CD4-positive, alpha-beta T cell (primary cell): ENCODE data around the gene C19orf81. TPM values are rescaled to one million over a fixed set of nuclear protein-coding genes. Genes with fewer than 3 reads are reported as not detected.

Experiments
- ATAC-seq: fragments of 200-7000 bp; cut with Tn5 transposase; one replicate; pipeline ENCODE4 v1.10.0; 2022; ENCODE audit warnings: mild to moderate bottlenecking; ENCODE audit not compliant: poor library complexity
- CTCF ChIA-PET: fragments of 350-600 bp; sonication (Branson Sonifier 250); formaldehyde crosslinking; loops from one replicate; lab custom pipeline; 2021; ENCODE audit warnings: antibody characterized with exemption, inconsistent platforms; lab: Charles Lee
- POLR2A ChIA-PET: fragments of 350-600 bp; sonication (Branson Sonifier 250); formaldehyde crosslinking; loops from one replicate; lab custom pipeline; 2021; ENCODE audit warnings: antibody characterized with exemption, inconsistent platforms; lab: Charles Lee
- DNase-seq, 14 experiments: peaks; one replicate each; pipeline ENCODE4 v3.0.0-alpha.2; 2013 to 2020; ENCODE audit warnings: mixed read lengths in 2 of 14
- H3K27ac ChIP-seq, 2 donors: one replicate each; pipeline versions ENCODE4 v1.5.1 to v1.7.0; 2013; ENCODE audit warnings: low read length in 2 of 2, low read depth in 1 of 2, mild to moderate bottlenecking in 1 of 2
- H3K27me3 ChIP-seq, 2 experiments: 1 replicate in 1 of 2; 2 replicates in 1 of 2; pipeline versions ENCODE4 v1.6.1 to v1.7.0; 2013; ENCODE audit warnings: low read length in 2 of 2, control low read depth in 1 of 2, mild to moderate bottlenecking in 1 of 2, moderate library complexity in 1 of 2; ENCODE audit not compliant: insufficient read depth in 2 of 2, control insufficient read depth in 1 of 2
- H3K36me3 ChIP-seq: one replicate; pipeline ENCODE4 v1.6.1; 2013; ENCODE audit warnings: low read length, control low read depth; ENCODE audit not compliant: insufficient read depth
- H3K4me1 ChIP-seq: one replicate; pipeline ENCODE4 v1.6.1; 2013; ENCODE audit warnings: low read length, control low read depth; ENCODE audit not compliant: insufficient read depth
- H3K4me3 ChIP-seq: one replicate; pipeline ENCODE4 v1.5.1; 2013; ENCODE audit warnings: mild to moderate bottlenecking, low read length, moderate library complexity
- H3K9me3 ChIP-seq, 2 experiments: 1 replicate in 1 of 2; 2 replicates in 1 of 2; pipeline versions ENCODE4 v1.6.1 to v1.7.0; 2013; ENCODE audit warnings: low read length in 2 of 2, mild to moderate bottlenecking in 2 of 2, control low read depth in 1 of 2, moderate library complexity in 1 of 2; ENCODE audit not compliant: control insufficient read depth in 1 of 2, insufficient read depth in 1 of 2
- H3K27ac Mint-ChIP-seq: one replicate; pipeline ENCODE4 v1.8.0; 2020; ENCODE audit warnings: mixed read lengths
- H3K27me3 Mint-ChIP-seq: one replicate; pipeline ENCODE4 v1.8.0; 2021; ENCODE audit warnings: mixed read lengths
- H3K36me3 Mint-ChIP-seq: one replicate; pipeline ENCODE4 v1.8.0; 2021; ENCODE audit warnings: low read depth, mixed read lengths
- H3K4me1 Mint-ChIP-seq: one replicate; pipeline ENCODE4 v1.8.0; 2021; ENCODE audit warnings: low read depth, mixed read lengths
- H3K4me3 Mint-ChIP-seq: one replicate; pipeline ENCODE4 v1.8.0; 2020; ENCODE audit warnings: mild to moderate bottlenecking, mixed read lengths
- H3K9me3 Mint-ChIP-seq: one replicate; pipeline ENCODE4 v1.8.0; 2020; ENCODE audit warnings: mixed read lengths
- intact Hi-C, 2 experiments: fragments of 100-400 bp; cut with DNase I in 1 of 2; cut with micrococcal nuclease in 1 of 2; formaldehyde crosslinking; loops; one replicate each; pipeline versions ENCODE4 v1.15.1 to v1.9.0; 2023 to 2025; cut with DNase I, micrococcal nuclease
- total RNA-seq, 174 experiments: library from RNA in 2 of 174; stranded (reverse) in 2 of 174; gene quantifications; one replicate each; pipeline ENCODE4 v1.2.3 and lab custom pipeline; 2021 to 2026
- TF ChIP-seq, protein P1 (sequence below): fragments of 200-600 bp; IDR thresholded peaks from one replicate; pipeline ENCODE4 v1.8.0; 2022; ENCODE audit warnings: antibody characterized with exemption, mild to moderate bottlenecking

C19orf81 gene
- total RNA-seq, 2 experiments from 2014 or later, result not detected

DNA sequence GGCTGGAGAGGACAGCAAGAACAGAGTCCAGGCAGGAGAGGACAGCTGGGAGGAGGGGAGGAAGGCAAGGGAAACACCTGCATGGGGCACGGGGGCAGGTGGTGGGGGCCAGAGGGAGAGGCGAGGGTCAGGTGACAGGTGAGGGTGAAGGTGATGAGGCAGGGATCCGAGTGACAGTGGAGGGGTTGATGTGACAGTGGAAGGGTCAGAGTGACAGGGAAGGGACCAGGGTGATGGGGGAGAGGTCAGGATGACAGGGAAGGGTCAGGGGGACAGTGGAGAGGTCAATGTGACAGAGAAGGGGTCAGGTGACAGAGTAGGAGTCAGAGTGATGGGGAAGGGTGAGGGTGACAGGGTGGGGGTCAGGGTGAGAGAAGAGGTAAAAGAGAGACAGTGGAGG, 29.1 kb downstream of the C19orf81 start:
- Mint-ChIP-seq H3K36me3 (no peaks in the 10 kb centered on the region), H3K27me3 (peaks cover 74% of the 10 kb centered on the region), H3K4me3 (no peak overlapping the region), H3K4me1 (peaks cover 9% of the 10 kb centered on the region), H3K9me3 (no peaks in the 10 kb centered on the region), H3K27ac (no peak overlapping the region)
- ChIA-PET CTCF (no interaction called here), POLR2A (no interaction called here)
- peaks cover 25 to 33% of the 10 kb centered on the region in 2 experiments for H3K27me3 ChIP-seq
- TF ChIP-seq, protein P1, sequence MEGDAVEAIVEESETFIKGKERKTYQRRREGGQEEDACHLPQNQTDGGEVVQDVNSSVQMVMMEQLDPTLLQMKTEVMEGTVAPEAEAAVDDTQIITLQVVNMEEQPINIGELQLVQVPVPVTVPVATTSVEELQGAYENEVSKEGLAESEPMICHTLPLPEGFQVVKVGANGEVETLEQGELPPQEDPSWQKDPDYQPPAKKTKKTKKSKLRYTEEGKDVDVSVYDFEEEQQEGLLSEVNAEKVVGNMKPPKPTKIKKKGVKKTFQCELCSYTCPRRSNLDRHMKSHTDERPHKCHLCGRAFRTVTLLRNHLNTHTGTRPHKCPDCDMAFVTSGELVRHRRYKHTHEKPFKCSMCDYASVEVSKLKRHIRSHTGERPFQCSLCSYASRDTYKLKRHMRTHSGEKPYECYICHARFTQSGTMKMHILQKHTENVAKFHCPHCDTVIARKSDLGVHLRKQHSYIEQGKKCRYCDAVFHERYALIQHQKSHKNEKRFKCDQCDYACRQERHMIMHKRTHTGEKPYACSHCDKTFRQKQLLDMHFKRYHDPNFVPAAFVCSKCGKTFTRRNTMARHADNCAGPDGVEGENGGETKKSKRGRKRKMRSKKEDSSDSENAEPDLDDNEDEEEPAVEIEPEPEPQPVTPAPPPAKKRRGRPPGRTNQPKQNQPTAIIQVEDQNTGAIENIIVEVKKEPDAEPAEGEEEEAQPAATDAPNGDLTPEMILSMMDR, result no peak
- no peak overlapping the region for H3K27ac ChIP-seq
- no peak overlapping the region for H3K4me3 ChIP-seq
- H3K4me1 ChIP-seq, result peaks cover 6% of the 10 kb centered on the region
- H3K9me3 ChIP-seq, result peaks cover 7 to 24% of the 10 kb centered on the region in 2 experiments
- intact Hi-C loops, result no loop called here
- DNase-seq, result no peak
- no peaks in the 10 kb centered on the region for H3K36me3 ChIP-seq
- no peak for ATAC-seq

DNA sequence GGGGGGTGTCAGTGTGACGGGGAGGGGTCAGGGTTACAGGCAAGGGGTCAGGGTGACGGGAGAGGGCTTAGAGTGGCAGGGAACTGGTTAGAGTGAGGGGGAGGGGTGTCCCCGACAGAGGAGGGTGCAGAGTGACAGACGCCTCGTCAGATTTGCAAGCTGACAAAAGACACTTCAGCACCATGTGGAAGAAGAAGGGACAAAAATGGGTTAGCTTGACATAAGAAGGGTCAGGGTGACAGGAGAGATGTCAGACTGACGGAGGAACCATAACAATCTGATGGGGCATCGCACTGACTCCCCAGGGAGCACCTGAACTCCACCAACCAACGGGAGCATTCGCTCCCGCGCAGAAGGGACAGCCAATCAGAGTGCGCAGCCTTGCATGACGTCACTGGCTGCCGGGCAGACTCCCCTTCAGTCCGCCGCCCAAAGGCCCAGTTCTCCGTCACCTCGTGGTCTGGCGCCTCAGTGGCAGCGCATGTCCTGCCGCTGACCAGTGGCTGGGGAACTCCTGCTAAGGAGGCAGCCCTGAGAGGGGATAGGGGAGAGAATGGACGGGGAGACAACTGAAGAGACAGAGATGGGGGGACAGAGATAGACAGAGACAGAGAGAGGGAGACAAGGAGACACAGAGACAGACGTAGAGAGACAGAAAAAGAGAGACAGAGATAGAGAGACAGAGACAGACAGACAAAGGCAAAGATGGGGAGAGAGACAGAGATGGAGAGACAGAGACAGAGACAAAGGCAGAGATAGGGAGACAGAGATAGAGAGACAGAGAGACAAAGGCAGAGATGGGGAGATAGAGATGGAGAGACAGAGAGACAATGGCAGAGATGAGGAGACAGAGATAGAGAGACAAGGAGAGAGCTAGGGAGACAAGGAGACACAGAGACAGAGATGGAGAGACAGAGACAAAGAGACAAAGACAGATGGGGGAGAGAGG, 30.2 kb downstream of the C19orf81 start:
- TF ChIP-seq, protein P1, result no peak
- Histone ChIP-seq H3K9me3 (peaks cover 7 to 20% of the 10 kb centered on the region in 2 experiments), H3K4me1 (peaks cover 6% of the 10 kb centered on the region), H3K4me3 (no peak overlapping the region), H3K36me3 (no peaks in the 10 kb centered on the region), H3K27me3 (peaks cover 26 to 34% of the 10 kb centered on the region in 2 experiments), H3K27ac (no peak overlapping the region)
- ChIA-PET POLR2A (no interaction called here), CTCF (no interaction called here)
- peak; percentile 43 to 86 (median 65) for DNase-seq
- Mint-ChIP-seq H3K9me3 (no peaks in the 10 kb centered on the region), H3K4me3 (no peak overlapping the region), H3K36me3 (no peaks in the 10 kb centered on the region), H3K27ac (no peak overlapping the region), H3K27me3 (peaks cover 74% of the 10 kb centered on the region), H3K4me1 (peaks cover 9% of the 10 kb centered on the region)
- ATAC-seq, result peak; percentile 95
- intact Hi-C loops, result no loop called here

DNA sequence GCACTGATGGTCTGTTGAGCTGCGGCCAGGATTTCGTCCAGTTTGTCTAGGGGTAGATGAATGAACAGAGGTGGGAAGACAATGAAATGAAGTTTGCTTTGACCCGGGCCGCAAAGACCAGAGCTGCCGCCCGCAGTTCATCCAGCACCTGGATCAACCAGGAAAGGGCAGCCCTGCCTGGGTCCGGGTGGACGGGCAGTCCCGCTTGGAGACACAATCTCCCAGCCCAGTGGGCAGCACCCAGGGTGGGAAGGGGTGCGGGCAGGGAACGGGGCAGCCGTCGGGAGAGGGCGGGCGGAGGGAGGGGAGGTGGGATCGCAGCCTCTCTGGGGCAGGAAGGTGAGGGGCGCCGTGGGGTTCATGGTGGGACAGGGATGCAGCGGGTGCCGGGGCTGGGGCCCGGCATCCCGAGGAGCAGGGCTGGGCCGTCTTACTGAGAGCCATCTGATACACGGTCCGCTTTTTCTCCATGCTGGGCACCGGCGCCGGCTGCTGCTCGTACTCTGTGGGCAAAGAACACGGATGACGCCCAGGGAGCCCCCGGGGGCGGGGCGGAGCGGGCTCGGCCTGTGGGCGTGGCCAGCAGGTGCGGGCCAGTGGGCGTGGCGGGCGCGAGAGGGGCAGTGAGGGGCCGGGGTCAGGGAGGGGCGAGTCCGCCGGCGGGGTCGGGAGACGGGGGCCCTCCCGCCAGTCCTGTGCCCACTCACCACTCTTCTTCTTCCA, 37.2 kb downstream of the C19orf81 start:
- ChIA-PET CTCF (no interaction called here), POLR2A (no interaction called here)
- Histone ChIP-seq H3K4me1 (no peaks in the 10 kb centered on the region), H3K36me3 (no peaks in the 10 kb centered on the region), H3K9me3 (peaks cover 0 to 22% of the 10 kb centered on the region in 2 experiments), H3K27me3 (peaks cover 27 to 69% of the 10 kb centered on the region in 2 experiments), H3K4me3 (no peak overlapping the region), H3K27ac (no peak overlapping the region)
- H3K4me1 Mint-ChIP-seq, result no peaks in the 10 kb centered on the region
- no peak for DNase-seq
- intact Hi-C loops, result no loop called here
- H3K4me3 Mint-ChIP-seq, result no peak overlapping the region
- H3K27me3 Mint-ChIP-seq, result peaks cover 69% of the 10 kb centered on the region
- no peak for ATAC-seq
- H3K36me3 Mint-ChIP-seq, result no peaks in the 10 kb centered on the region
- H3K27ac Mint-ChIP-seq, result no peak overlapping the region
- H3K9me3 Mint-ChIP-seq, result no peaks in the 10 kb centered on the region
- TF ChIP-seq, protein P1, result no peak
